Measurements from ENCODE around the gene TMEM120B.

The TMEM120B gene

DNA sequence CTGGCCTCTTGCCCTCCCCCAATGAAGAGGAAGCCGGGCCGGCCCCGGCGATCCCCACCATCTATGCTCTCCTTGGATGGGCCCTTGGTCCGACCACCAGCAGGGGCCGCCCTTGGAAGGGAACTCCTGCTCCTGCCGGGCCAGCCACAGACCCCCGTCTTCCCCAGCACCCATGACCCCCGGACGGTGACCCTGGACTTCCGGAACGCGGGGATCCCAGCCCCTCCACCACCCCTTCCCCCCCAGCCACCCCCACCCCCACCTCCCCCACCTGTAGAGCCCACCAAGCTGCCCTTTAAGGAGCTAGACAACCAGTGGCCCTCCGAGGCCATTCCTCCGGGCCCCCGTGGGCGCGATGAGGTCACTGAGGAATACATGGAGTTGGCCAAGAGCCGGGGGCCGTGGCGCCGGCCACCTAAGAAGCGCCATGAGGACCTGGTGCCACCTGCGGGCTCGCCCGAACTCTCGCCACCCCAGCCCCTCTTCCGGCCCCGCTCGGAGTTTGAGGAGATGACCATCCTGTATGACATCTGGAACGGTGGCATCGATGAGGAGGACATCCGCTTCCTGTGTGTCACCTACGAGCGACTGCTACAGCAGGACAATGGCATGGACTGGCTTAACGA is 110.7 kb downstream of the TMEM120B start:
- DNase-seq: no peak

DNA sequence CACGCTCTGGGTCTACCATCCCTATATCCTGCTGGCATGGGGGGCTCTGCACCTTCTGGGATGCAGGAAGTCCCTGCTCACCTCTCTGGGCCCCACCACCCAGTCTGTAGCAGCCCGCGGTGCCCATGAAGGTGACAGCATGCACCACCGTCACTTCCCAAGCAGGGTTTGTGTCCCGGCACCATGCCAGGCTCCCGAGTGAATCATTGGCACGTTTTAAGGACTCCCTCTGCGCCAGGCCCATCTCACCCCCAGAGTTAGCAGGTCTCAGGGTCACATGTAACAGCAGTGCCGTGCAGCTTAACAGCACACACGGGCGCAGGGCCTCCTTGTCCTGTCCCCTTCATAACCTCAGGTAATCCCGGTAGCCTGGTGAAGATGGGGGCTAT is 111.2 kb downstream of the TMEM120B start:
- DNase-seq: no peak

DNA sequence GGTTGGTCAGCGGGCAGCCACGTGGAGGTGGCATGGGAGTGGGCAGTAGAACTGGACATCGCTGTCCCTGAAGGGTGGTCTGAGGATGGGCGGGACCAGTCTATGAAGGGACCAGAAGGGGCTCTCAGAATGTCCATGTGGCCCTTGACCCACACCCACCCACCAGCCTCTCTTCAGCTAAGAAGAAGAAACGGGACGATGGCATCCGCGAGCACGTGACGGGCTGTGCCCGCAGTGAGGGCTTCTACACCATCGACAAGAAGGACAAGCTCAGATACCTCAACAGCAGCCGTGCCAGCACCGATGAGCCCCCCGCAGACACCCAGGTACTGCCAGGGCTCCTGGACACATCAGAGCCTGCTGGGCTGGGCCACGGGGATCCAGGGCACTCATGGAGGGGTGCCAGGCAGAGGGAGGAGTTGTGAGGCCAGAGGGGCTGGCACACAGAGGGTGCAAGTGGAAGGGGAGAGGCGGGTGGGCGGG is 112.5 kb downstream of the TMEM120B start:
- no peak for DNase-seq

DNA sequence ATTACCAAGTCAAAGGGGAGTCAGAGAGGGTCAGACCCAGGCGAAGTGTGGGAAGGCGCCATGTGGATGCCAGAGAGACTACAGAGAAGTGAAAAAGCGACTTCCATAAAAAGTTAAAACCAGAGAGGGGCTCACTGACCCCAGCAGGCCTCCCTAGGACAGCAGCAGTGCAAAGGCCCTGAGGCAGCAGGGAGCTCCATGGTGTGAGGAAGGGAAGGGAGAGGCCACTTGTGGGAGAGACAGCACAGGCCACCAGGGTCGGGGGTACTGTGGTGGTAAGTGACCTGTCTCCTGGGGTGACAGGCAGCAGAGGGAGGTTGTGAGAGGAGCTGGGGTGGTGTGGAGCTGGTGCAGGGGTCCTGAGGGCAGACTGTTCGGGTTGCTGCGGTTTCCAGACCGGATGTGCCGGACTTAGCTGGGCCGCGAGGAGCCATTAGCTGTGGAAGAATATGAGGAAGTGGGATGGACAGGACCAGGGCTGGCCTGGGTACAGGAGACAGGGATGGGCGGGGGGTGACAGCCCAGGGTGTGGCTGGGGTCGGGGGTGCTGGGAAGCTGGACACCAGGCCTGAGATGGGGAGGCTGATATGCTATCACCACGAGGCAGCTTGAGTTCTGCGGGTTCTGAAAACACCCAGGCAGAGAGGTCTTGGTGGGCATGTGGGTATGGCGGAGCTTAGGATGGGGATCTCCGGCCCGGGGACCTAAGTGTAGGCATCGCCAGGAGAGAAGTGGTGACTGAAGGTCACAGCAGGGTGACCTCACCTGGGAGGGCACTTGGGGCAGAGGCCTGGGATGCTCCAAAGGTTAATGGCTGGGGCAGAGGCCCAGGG is 114.0 kb downstream of the TMEM120B start:
- no peak for DNase-seq

DNA sequence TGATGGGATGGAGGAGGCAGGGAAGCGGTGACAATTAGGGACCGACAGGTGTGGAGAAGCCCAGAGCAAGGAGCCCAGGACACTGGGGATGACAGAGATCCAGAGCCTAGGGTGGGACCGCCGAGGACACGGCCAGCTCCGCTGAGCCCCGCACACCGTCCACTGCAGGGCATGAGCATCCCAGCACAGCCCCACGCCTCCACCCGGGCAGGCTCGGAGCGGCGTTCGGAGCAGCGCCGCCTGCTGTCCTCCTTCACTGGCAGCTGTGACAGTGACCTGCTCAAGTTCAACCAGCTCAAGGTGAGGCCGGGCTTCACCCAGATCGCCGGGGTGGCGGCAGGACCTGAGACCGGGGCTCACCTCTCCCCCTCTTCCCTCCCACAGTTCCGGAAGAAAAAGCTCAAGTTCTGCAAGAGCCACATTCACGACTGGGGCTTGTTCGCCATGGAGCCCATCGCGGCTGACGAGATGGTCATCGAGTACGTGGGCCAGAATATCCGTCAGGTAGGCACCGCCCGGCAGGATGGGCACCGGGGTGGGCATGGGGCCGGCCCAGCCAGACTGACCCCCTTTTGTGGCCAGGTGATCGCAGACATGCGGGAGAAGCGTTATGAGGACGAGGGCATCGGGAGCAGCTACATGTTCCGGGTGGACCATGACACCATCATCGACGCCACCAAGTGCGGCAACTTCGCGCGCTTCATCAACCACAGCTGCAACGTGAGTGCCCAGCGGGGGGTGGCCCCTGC is 115.0 kb downstream of the TMEM120B start:
- DNase-seq: no peak

DNA sequence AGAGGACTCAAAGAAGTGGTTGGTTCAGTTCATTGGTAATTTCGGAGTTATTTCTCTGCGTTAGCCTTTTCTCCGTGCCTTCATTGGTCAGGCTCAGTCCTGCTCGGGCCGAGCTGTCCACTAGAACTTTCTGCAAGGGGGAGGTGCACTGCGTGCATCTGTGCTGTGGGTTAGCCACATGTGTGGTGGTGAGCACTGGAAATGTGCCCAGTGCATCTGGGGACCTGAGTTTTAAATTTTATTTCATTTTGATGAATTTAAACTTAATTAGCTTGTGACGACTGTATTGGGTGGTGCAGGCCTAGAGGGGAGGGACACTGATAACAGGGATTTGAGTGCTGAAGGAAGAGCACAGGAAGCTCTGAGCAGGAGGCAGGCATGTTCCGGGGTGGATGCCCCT is 115.8 kb downstream of the TMEM120B start:
- no peak for DNase-seq

DNA sequence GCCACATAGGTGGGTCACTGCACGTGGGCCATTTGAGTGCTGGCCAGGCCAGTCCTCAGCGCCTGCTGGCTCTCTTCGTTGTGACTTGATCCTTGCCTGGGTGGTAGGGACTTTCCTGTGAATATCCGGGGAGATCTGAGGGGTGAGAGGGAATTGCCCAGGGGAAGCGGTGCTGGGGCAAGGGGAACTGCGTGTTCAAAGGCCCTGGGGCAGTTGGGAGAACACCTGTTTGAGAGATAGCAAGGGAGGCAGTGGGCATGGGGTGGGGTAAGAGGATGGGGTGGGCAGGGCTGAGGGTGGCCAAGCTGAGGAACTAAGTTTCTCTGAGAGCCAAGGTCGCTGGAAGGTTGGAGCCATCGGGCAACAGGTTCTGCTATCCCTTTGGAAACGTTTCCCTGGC is 116.3 kb downstream of the TMEM120B start:
- no peak for DNase-seq

DNA sequence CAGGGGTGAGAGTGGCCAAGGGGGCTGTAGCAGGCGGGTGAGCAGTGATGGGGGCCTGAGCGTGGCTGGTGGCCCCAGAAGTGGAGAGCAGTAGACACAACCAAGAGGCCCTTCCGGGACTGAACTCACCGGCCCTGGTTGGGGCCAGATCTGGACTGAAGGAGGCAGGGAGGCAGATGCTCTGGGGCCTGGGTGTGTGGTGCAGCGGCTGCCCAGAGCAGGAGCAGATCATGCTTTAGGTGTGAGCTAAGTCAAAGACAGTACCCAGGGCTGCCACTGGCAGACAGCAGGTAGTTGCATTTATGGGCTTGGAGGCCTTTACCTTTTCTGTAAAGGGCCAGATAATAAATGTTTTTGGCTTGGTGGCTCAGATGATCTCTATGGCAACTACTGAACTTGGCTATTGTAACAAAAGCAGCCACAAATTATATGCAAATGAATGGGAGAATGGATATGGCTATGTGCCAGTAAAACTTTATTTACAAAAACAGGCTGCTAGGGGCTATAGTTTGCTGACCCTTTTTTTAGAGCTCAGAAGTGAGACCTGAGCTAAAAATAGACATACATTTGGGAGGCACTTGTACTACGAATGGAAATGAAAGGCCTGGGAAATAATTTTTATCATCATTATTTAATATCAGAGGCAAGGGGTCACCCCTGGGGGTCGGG is 116.8 kb downstream of the TMEM120B start:
- DNase-seq: no peak

DNA sequence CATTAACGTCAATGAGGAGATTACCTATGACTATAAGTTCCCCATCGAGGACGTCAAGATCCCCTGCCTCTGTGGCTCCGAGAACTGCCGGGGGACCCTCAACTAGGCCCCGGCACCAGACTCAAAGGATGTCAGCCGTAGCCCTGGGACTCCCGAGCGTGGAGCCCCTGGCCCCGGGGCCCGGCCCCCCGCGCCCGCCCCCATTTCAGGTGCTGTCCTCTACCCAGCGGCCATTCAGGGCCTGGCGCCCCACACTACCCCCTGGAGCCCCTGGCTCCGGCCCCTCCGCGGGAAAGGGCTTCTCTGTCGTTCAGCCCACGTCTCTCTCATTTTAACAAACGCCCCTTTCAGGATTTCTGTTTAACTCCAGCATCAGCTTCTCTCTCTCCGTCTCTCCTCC is 117.6 kb downstream of the TMEM120B start:
- DNase-seq: no peak

DNA sequence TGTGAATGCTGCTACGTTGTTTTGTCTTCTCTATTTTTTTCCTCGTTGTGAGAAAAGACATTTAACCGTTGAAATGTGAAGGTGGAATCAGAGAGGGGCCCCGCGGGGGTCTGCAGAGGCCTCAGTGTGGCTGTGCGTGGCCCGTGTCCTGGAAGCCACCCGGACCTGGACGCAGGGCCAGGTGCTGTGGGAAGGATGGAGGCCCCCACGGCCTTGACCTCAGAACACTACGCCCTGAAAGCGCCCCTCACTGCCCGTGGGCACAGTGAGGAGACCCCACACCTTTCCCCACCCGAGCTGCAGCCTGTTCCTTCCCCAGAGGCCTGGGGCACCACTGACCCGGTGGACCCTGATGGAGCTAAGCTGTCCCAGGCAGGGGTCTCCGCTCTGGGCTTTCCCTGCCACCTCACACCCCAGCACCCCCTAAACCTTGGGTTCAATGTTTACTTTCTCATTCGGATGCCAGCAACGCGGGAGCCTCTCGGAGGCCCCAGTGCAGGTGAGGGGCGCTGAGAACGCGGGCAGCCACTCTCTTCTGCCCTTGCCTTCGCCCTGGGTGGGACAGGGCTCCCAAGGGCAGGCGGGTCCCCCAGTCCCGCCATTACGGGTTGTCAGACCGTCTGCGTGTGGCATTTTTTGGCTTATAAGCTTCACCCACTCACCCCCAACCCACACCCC is 118.2 kb downstream of the TMEM120B start:
- DNase-seq: no peak
